ENCODE results near the gene SEZ6L2. TPM values are rescaled to one million over a fixed set of nuclear protein-coding genes. Genes with fewer than 3 reads are reported as not detected.
"Not testable (repeated sequence)": the region's sequence is repeated elsewhere in the genome, so short reads cannot be mapped to it uniquely, and the experiment has no call there.

The SEZ6L2 gene
- total RNA-seq, 1 donor from 2014 or later: 2.1 TPM

- no peak overlapping the region for H3K4me3 ChIP-seq (ENCODE audit: low read length in 3 of 3)
- H3K27me3 ChIP-seq (ENCODE audit: control insufficient read depth in 3 of 3, insufficient read depth in 3 of 3, low read length in 3 of 3): peaks cover 0 to 12% (median 6%) of the 10 kb centered on the region in 3 donors
- H3K27ac ChIP-seq (ENCODE audit: low read depth, low read length): no peak overlapping the region
- H3K4me1 ChIP-seq (ENCODE audit: control insufficient read depth in 3 of 3, insufficient read depth in 3 of 3, low read length in 3 of 3): no peaks in the 10 kb centered on the region
- no peaks in the 10 kb centered on the region for H3K9me3 ChIP-seq (ENCODE audit: control insufficient read depth in 3 of 3, low read length in 3 of 3)
- no peak overlapping the region for H3K9ac ChIP-seq (ENCODE audit: low read depth in 1 of 3, low read length in 3 of 3)
- no peaks in the 10 kb centered on the region for H3K36me3 ChIP-seq (ENCODE audit: control insufficient read depth in 3 of 3, insufficient read depth in 3 of 3, low read length in 3 of 3)
Observed at GRCh38 chr16:29891525-29892457, 7.6 kb downstream of the SEZ6L2 start.

DNA sequence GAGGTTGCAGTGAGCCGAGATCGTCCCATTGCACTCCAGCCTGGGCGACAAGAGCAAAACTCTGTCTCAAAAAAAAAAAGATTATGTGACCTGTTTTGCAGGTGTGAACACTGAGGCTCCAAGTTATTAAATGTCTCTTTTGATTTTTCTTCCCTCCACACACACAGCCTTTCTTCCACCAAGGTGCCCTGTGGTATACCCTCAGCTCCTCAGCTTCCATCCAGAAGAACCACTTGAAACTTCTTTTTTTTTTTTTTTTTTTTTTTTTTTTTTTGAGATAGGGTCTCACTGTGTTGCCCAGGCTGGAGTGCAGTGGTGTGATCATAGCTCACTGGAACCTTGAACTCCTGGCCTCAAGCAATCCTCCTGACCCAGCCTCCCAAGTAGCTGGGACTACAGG lies 10.0 kb downstream of the SEZ6L2 start:
- H3K9ac ChIP-seq (ENCODE audit: low read depth in 1 of 3, low read length in 3 of 3); H3K9me3 ChIP-seq (ENCODE audit: control insufficient read depth in 3 of 3, low read length in 3 of 3); H3K4me1 ChIP-seq (ENCODE audit: control insufficient read depth in 3 of 3, insufficient read depth in 3 of 3, low read length in 3 of 3); H3K36me3 ChIP-seq (ENCODE audit: control insufficient read depth in 3 of 3, insufficient read depth in 3 of 3, low read length in 3 of 3); H3K4me3 ChIP-seq (ENCODE audit: low read length in 3 of 3); H3K27ac ChIP-seq (ENCODE audit: low read depth, low read length); H3K27me3 ChIP-seq (ENCODE audit: control insufficient read depth in 3 of 3, insufficient read depth in 3 of 3, low read length in 3 of 3): not testable (repeated sequence)

DNA sequence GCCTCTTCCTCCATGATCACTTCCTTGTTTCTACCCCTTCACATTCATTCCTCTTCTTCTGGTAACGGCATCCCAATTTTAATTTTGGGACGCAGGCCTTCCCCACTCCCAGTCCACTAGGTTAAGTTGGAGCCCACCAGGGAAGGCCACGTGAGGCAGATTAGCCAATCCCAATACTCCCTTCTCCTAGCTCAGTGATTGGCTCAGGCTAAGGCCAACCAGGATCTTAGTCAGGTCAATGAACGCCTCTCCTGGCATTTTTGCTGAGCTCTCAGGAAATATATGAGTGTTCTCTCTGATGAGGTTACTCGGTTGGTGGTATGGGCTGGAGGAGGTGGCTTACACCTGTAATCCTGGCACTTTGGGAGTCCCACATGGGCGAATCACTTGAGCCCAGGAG lies 15.4 kb downstream of the SEZ6L2 start:
- no peak overlapping the region for H3K4me3 ChIP-seq (ENCODE audit: low read length in 3 of 3)
- H3K4me1 ChIP-seq (ENCODE audit: control insufficient read depth in 3 of 3, insufficient read depth in 3 of 3, low read length in 3 of 3): no peaks in the 10 kb centered on the region
- H3K36me3 ChIP-seq (ENCODE audit: control insufficient read depth in 3 of 3, insufficient read depth in 3 of 3, low read length in 3 of 3): no peaks in the 10 kb centered on the region
- H3K27me3 ChIP-seq (ENCODE audit: control insufficient read depth in 3 of 3, insufficient read depth in 3 of 3, low read length in 3 of 3): peaks cover 6 to 15% (median 9%) of the 10 kb centered on the region in 3 donors
- no peak overlapping the region for H3K27ac ChIP-seq (ENCODE audit: low read depth, low read length)
- no peaks in the 10 kb centered on the region for H3K9me3 ChIP-seq (ENCODE audit: control insufficient read depth in 3 of 3, low read length in 3 of 3)
- no peak overlapping the region for H3K9ac ChIP-seq (ENCODE audit: low read depth in 1 of 3, low read length in 3 of 3)

GRCh38 chr16:29881050-29881449 lies 18.3 kb downstream of the SEZ6L2 start:
- Histone ChIP-seq H3K9ac (ENCODE audit: low read depth in 1 of 3, low read length in 3 of 3) (no peak overlapping the region), H3K4me3 (ENCODE audit: low read length in 3 of 3) (no peak overlapping the region), H3K27ac (ENCODE audit: low read depth, low read length) (no peak overlapping the region), H3K4me1 (ENCODE audit: control insufficient read depth in 3 of 3, insufficient read depth in 3 of 3, low read length in 3 of 3) (no peaks in the 10 kb centered on the region), H3K9me3 (ENCODE audit: control insufficient read depth in 3 of 3, low read length in 3 of 3) (peaks cover 0 to 2% (median 0%) of the 10 kb centered on the region in 3 donors), H3K36me3 (ENCODE audit: control insufficient read depth in 3 of 3, insufficient read depth in 3 of 3, low read length in 3 of 3) (no peaks in the 10 kb centered on the region), H3K27me3 (ENCODE audit: control insufficient read depth in 3 of 3, insufficient read depth in 3 of 3, low read length in 3 of 3) (peaks cover 28 to 30% (median 29%) of the 10 kb centered on the region in 3 donors)

GRCh38 chr16:29878172-29878571 lies 21.2 kb downstream of the SEZ6L2 start:
- Histone ChIP-seq H3K9ac (ENCODE audit: low read depth in 1 of 3, low read length in 3 of 3) (no peak overlapping the region), H3K27ac (ENCODE audit: low read depth, low read length) (no peak overlapping the region), H3K27me3 (ENCODE audit: control insufficient read depth in 3 of 3, insufficient read depth in 3 of 3, low read length in 3 of 3) (peaks cover 33 to 38% (median 34%) of the 10 kb centered on the region in 3 donors), H3K9me3 (ENCODE audit: control insufficient read depth in 3 of 3, low read length in 3 of 3) (peaks cover 0 to 2% (median 0%) of the 10 kb centered on the region in 3 donors), H3K4me1 (ENCODE audit: control insufficient read depth in 3 of 3, insufficient read depth in 3 of 3, low read length in 3 of 3) (no peaks in the 10 kb centered on the region), H3K36me3 (ENCODE audit: control insufficient read depth in 3 of 3, insufficient read depth in 3 of 3, low read length in 3 of 3) (no peaks in the 10 kb centered on the region), H3K4me3 (ENCODE audit: low read length in 3 of 3) (no peak overlapping the region)

- H3K4me1 ChIP-seq (ENCODE audit: control insufficient read depth in 3 of 3, insufficient read depth in 3 of 3, low read length in 3 of 3): no peaks in the 10 kb centered on the region
- H3K27ac ChIP-seq (ENCODE audit: low read depth, low read length): no peak overlapping the region
- no peak overlapping the region for H3K4me3 ChIP-seq (ENCODE audit: low read length in 3 of 3)
- no peak overlapping the region for H3K9ac ChIP-seq (ENCODE audit: low read depth in 1 of 3, low read length in 3 of 3)
- peaks cover 33 to 38% (median 37%) of the 10 kb centered on the region in 3 donors for H3K27me3 ChIP-seq (ENCODE audit: control insufficient read depth in 3 of 3, insufficient read depth in 3 of 3, low read length in 3 of 3)
- H3K36me3 ChIP-seq (ENCODE audit: control insufficient read depth in 3 of 3, insufficient read depth in 3 of 3, low read length in 3 of 3): no peaks in the 10 kb centered on the region
- H3K9me3 ChIP-seq (ENCODE audit: control insufficient read depth in 3 of 3, low read length in 3 of 3): peaks cover 0 to 2% (median 0%) of the 10 kb centered on the region in 3 donors
Observed at GRCh38 chr16:29877266-29877961, 21.9 kb downstream of the SEZ6L2 start.

DNA sequence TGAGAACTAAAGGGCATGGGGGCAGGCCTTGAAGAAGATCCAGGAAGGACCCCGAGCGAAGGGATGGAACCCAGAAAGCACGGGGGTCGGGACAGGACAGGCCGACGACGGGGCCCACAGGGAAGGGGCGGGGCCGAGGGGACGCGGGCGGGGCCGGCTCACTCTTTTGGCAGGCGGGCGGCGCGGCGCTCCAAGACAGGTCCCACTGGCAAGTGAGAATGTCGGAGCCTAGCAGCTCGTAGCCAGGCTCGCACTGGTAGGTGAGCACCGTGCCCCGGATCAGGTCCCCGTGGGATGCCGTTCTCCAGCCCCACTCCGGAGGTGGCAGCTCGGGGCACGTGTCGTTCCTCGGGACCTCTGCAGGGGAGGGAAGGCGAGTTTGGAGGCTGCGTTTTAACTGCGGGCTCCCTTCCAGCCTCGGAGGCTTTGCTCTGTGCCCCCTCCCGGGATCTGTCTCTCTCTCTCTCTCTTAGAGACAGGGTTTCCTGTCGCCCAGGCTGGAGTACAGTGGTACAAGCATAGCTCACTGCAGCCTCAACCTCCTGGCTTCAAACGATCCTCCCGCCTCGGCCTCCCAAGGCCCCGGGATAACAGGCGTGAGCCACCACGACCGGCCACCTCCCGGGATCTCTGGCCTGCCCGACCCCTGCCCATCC lies 22.6 kb downstream of the SEZ6L2 start:
- H3K27ac ChIP-seq (ENCODE audit: low read depth, low read length): no peak overlapping the region
- peak overlapping the region in 1 of 3 donors; percentile 13 for H3K4me3 ChIP-seq (ENCODE audit: low read length in 3 of 3)
- no peaks in the 10 kb centered on the region for H3K4me1 ChIP-seq (ENCODE audit: control insufficient read depth in 3 of 3, insufficient read depth in 3 of 3, low read length in 3 of 3)
- H3K27me3 ChIP-seq (ENCODE audit: control insufficient read depth in 3 of 3, insufficient read depth in 3 of 3, low read length in 3 of 3): peaks cover 33 to 38% (median 37%) of the 10 kb centered on the region in 3 donors
- H3K9me3 ChIP-seq (ENCODE audit: control insufficient read depth in 3 of 3, low read length in 3 of 3): peaks cover 0 to 2% (median 0%) of the 10 kb centered on the region in 3 donors
- no peak overlapping the region for H3K9ac ChIP-seq (ENCODE audit: low read depth in 1 of 3, low read length in 3 of 3)
- H3K36me3 ChIP-seq (ENCODE audit: control insufficient read depth in 3 of 3, insufficient read depth in 3 of 3, low read length in 3 of 3): no peaks in the 10 kb centered on the region

GRCh38 chr16:29876217-29876593 lies 23.1 kb downstream of the SEZ6L2 start:
- Histone ChIP-seq H3K27ac (ENCODE audit: low read depth, low read length) (no peak overlapping the region), H3K4me1 (ENCODE audit: control insufficient read depth in 3 of 3, insufficient read depth in 3 of 3, low read length in 3 of 3) (no peaks in the 10 kb centered on the region), H3K36me3 (ENCODE audit: control insufficient read depth in 3 of 3, insufficient read depth in 3 of 3, low read length in 3 of 3) (no peaks in the 10 kb centered on the region), H3K9me3 (ENCODE audit: control insufficient read depth in 3 of 3, low read length in 3 of 3) (peaks cover 0 to 2% (median 0%) of the 10 kb centered on the region in 3 donors), H3K4me3 (ENCODE audit: low read length in 3 of 3) (no peak overlapping the region), H3K27me3 (ENCODE audit: control insufficient read depth in 3 of 3, insufficient read depth in 3 of 3, low read length in 3 of 3) (peaks cover 33 to 38% (median 37%) of the 10 kb centered on the region in 3 donors), H3K9ac (ENCODE audit: low read depth in 1 of 3, low read length in 3 of 3) (no peak overlapping the region)

DNA sequence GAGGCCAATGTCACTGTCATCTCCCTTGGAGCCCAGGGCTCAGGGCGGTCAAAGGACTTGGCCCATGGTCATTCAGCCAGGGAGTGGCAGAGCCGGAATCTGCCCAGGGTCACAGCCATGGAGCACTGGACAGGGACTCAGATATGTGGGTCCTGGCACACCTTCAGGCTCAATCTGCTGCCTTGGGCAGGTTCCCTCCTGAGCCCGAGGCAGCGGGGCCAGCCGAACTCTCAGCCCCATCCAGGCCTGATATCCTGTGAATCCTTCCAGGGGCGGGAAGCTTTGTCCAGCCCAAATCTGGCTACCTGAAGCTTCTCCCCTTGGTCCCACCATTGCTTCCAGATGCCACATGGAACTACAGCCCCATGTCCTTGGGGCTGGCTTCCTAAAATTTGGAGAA lies 24.1 kb downstream of the SEZ6L2 start:
- no peaks in the 10 kb centered on the region for H3K4me1 ChIP-seq (ENCODE audit: control insufficient read depth in 3 of 3, insufficient read depth in 3 of 3, low read length in 3 of 3)
- no peak overlapping the region for H3K27ac ChIP-seq (ENCODE audit: low read depth, low read length)
- H3K36me3 ChIP-seq (ENCODE audit: control insufficient read depth in 3 of 3, insufficient read depth in 3 of 3, low read length in 3 of 3): no peaks in the 10 kb centered on the region
- peaks cover 33 to 38% (median 37%) of the 10 kb centered on the region in 3 donors for H3K27me3 ChIP-seq (ENCODE audit: control insufficient read depth in 3 of 3, insufficient read depth in 3 of 3, low read length in 3 of 3)
- no peak overlapping the region for H3K9ac ChIP-seq (ENCODE audit: low read depth in 1 of 3, low read length in 3 of 3)
- no peak overlapping the region for H3K4me3 ChIP-seq (ENCODE audit: low read length in 3 of 3)
- peaks cover 0 to 2% (median 0%) of the 10 kb centered on the region in 3 donors for H3K9me3 ChIP-seq (ENCODE audit: control insufficient read depth in 3 of 3, low read length in 3 of 3)

All from skeletal muscle tissue (tissue), 4 donors.